Thyroid gland (tissue), 4 donors: ENCODE results near the gene RHBDF2. TPM values are rescaled to one million over a fixed set of nuclear protein-coding genes. Genes with fewer than 3 reads are reported as not detected.

ENCODE experiments used
- DNase-seq, 2 donors: peaks; one replicate each; pipeline ENCODE4 v3.0.0-alpha.2; 2019
- H3K27ac ChIP-seq, 3 donors: fragments of 200-600 bp; sonication (generic); 1 replicate in 2 of 3; 2 replicates in 1 of 3; pipeline ENCODE4 v1.5.1; 2016 to 2019; ENCODE audit warnings: mild to moderate bottlenecking in 1 of 3, moderate library complexity in 1 of 3
- H3K27me3 ChIP-seq: fragments of 200-600 bp; sonication (generic); one replicate; pipeline ENCODE4 v1.5.1; 2019
- H3K36me3 ChIP-seq, 2 donors: fragments of 200-600 bp; sonication (generic); one replicate each; pipeline ENCODE4 v1.5.1; 2016 to 2019
- H3K4me1 ChIP-seq, 2 donors: fragments of 200-600 bp; sonication (generic); one replicate each; pipeline ENCODE4 v1.5.1; 2017 to 2019
- H3K4me3 ChIP-seq, 3 donors: fragments of 200-600 bp; sonication (generic); replicated peaks in 1 of 3; 1 replicate in 2 of 3; 2 replicates in 1 of 3; pipeline ENCODE4 v1.5.1; 2016; ENCODE audit warnings: mild to moderate bottlenecking in 1 of 3
- H3K9me3 ChIP-seq: fragments of 200-600 bp; sonication (generic); one replicate; pipeline ENCODE4 v1.5.1; 2017
- POLR2A ChIP-seq, 2 donors: fragments of 450-650 bp; IDR thresholded peaks; one replicate each; pipeline ENCODE4 v1.6.1; 2017; ENCODE audit warnings: antibody characterized with exemption in 2 of 2, mild to moderate bottlenecking in 2 of 2, moderate library complexity in 1 of 2
- WGBS, 2 donors: methylation state at CpG; one replicate each; pipeline ENCODE4 v1.1.5; 2017; 5-methylcytosine and 5-hydroxymethylcytosine counted together
- intact Hi-C: fragments of 100-400 bp; cut with DNase I; formaldehyde crosslinking; loops from one replicate; pipeline ENCODE4 v1.15.1; 2023
- total RNA-seq, 4 donors: library from RNA; depleted of rRNA; stranded (reverse); fragments of >200 nt; gene quantifications; one replicate each; pipeline ENCODE4 v1.2.3, GENCODE V29; 2016
- TF ChIP-seq, protein P1 (sequence below), 6 experiments: fragments of 200-600 bp in 3 of 6; fragments of 450-650 bp in 3 of 6; sonication (generic) in 3 of 6; IDR thresholded peaks; one replicate each; pipeline ENCODE4 v1.5.1; 2016 to 2019; ENCODE audit warnings: antibody characterized with exemption in 6 of 6, mild to moderate bottlenecking in 2 of 6, inconsistent platforms in 1 of 6, moderate library complexity in 1 of 6

RHBDF2 gene
- total RNA-seq, 4 donors from 2014 or later, result 16.4 to 31.1 (median 22.1) TPM

DNA sequence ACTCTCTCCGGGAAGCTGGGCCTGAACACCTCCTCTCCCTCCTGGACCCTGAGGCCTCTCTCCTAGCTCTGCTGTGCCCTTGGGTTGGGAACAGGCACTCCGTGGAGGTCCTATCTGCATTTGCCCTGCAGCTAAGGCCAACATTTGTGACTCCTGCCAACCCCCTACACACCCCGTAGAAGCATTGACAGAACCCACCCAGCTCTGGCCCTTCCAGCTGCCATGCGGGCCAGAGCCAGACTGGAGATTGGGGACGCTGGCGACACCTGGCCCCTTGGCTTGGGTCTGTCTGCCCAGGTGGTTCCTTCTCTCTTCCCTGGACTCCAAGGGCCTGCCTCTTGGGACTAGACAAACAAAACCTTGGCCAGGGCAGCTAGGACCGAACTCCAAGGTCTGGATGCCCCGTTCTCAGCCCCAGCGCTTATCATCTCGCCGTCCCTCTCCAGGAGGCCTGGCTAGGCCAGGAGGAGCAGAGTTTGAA lies 644 bp upstream of the RHBDF2 start:
- TF ChIP-seq, protein P1, sequence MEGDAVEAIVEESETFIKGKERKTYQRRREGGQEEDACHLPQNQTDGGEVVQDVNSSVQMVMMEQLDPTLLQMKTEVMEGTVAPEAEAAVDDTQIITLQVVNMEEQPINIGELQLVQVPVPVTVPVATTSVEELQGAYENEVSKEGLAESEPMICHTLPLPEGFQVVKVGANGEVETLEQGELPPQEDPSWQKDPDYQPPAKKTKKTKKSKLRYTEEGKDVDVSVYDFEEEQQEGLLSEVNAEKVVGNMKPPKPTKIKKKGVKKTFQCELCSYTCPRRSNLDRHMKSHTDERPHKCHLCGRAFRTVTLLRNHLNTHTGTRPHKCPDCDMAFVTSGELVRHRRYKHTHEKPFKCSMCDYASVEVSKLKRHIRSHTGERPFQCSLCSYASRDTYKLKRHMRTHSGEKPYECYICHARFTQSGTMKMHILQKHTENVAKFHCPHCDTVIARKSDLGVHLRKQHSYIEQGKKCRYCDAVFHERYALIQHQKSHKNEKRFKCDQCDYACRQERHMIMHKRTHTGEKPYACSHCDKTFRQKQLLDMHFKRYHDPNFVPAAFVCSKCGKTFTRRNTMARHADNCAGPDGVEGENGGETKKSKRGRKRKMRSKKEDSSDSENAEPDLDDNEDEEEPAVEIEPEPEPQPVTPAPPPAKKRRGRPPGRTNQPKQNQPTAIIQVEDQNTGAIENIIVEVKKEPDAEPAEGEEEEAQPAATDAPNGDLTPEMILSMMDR (IDR thresholded peaks at IDR 0.05), result no peak
- TF ChIP-seq POLR2A (IDR thresholded peaks at IDR 0.05), result no peak
- H3K4me1 ChIP-seq, result peaks cover 39 to 47% of the 10 kb centered on the region in 2 donors
- H3K4me3 ChIP-seq, result peak overlapping the region in 1 of 3 donors; percentile 72
- intact Hi-C loops, result no loop called here
- no peaks in the 10 kb centered on the region for H3K27me3 ChIP-seq
- H3K9me3 ChIP-seq, result no peaks in the 10 kb centered on the region
- WGBS, 2 donors, result 54 to 58% methylated on average over 3 to 11 of the region's 11 CpGs
- no peaks in the 10 kb centered on the region for H3K36me3 ChIP-seq
- DNase-seq, result peak; percentile 33 to 37
- peak overlapping the region; percentile 68 to 88 (median 72) for H3K27ac ChIP-seq

DNA sequence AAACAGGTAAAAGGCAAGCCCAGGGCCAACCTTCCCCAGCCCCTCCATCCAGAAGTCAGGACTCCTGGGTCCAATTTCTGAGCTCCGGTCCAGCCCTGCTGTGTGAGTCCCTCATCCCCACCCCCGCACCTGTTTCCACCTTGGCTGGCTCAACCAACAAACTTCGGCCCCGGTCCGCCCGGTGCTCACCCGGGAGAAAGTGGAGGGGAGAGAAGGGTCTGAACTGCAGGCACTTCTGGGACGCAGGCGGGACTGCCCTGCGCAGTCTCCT lies 541 bp downstream of the RHBDF2 start:
- H3K4me1 ChIP-seq, result peaks cover 39 to 47% of the 10 kb centered on the region in 2 donors
- no peaks in the 10 kb centered on the region for H3K9me3 ChIP-seq
- H3K27me3 ChIP-seq, result no peaks in the 10 kb centered on the region
- H3K36me3 ChIP-seq, result no peaks in the 10 kb centered on the region
- intact Hi-C loops, result no loop called here
- TF ChIP-seq, protein P1 (IDR thresholded peaks at IDR 0.05), result no peak
- no peak for TF ChIP-seq POLR2A (IDR thresholded peaks at IDR 0.05)
- peak overlapping the region; percentile 38 to 88 (median 85) for H3K27ac ChIP-seq
- DNase-seq, result no peak
- WGBS, 2 donors, result 6 to 19% methylated on average over 10 of the region's 10 CpGs
- H3K4me3 ChIP-seq, result peak overlapping the region; percentile 17 to 72 (median 24)

DNA sequence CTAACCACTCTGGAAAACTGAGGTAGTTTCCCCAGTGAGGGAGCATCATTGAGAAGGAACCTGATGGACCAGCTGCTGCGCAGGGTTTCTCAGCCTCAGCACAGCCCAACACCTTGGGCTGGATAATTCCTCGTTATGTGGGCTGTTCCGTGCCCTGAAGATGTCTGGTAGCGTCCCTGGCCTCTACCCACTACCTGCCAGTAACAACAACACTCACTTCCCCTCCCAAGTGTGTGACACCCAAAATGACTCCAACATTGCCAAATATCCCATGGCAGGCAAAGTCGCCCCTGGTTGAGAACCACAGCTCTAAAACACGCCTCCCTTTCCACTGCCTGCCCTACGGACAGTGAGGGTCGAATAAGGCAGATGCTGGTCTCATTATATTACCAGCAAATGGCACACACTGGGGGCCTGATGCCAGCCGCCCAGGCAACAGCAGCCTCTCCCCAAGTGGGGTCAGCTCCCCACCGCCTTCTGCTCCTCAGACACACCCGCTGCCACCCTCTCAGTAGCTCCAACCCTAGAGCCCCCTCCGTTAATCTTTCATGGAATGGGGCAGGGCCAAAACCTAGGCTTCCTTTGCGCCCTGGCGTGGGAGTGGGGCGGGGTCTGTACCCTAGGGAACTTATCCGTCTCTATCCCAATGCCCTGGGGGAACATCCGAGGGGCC lies 1.0 kb downstream of the RHBDF2 start:
- H3K4me1 ChIP-seq, result peaks cover 39 to 47% of the 10 kb centered on the region in 2 donors
- H3K36me3 ChIP-seq, result no peaks in the 10 kb centered on the region
- DNase-seq, result peak in 1 of 2 donors; percentile 28
- peak overlapping the region; percentile 38 to 88 (median 85) for H3K27ac ChIP-seq
- H3K27me3 ChIP-seq, result no peaks in the 10 kb centered on the region
- WGBS, 2 donors, result 61 to 69% methylated on average over 14 to 17 of the region's 17 CpGs
- peak overlapping the region in 1 of 3 donors; percentile 72 for H3K4me3 ChIP-seq
- no peak for TF ChIP-seq POLR2A (IDR thresholded peaks at IDR 0.05)
- TF ChIP-seq, protein P1 (IDR thresholded peaks at IDR 0.05), result no peak
- intact Hi-C loops, result no loop called here
- no peaks in the 10 kb centered on the region for H3K9me3 ChIP-seq

DNA sequence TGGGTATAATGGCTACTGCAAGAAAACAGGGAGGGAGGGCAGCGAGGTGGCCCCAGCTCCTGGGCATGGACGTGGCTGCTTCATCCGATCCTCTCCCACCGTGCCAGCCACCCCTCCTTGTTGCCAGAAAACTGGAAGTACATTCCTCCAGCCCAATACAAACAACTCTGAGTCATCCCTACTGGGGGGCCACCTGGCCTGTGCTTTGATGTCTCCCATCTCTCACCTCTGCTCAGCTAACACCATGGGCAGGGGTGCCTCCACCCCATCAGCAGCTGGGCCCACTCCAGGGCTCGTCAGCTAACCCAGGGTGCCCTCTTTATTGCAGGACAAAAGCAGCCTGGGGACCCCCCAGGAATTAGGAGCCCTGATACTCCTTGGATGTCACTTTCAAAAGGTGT lies 2.0 kb downstream of the RHBDF2 start:
- H3K27me3 ChIP-seq, result no peaks in the 10 kb centered on the region
- intact Hi-C loops, result loop anchor here (5.0 kb wide), 1 partner anchor 92 kb away; no protein-coding TSS in a partner anchor
- 46 to 61% methylated on average over 5 of the region's 5 CpGs for WGBS, 2 donors

DNA sequence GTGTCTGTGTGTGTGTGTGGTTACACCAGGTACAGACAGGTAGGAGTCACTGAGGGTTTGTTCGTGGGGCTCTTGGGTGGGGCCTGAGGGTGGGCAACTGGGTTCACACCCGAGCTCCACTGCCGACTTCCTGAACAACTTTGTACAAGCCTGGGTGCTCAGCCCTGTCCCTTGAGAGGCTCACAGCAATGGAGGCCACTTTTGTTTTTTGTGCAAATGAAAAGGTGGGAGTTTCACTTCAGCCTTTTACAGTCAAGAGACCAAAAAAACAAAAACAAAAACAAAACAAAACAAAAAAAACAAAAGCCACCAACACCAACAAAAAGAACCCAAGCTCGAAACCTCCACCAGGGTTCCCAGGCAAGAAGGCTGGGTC lies 2.4 kb downstream of the RHBDF2 start:
- Histone ChIP-seq H3K4me3 (no peak overlapping the region), H3K36me3 (no peaks in the 10 kb centered on the region), H3K27ac (peak overlapping the region; percentile 80 to 88 (median 85)), H3K27me3 (no peaks in the 10 kb centered on the region), H3K4me1 (peaks cover 40 to 53% of the 10 kb centered on the region in 2 donors), H3K9me3 (no peaks in the 10 kb centered on the region)
- intact Hi-C loops, result loop anchor here (5.0 kb wide), 1 partner anchor 92 kb away; no protein-coding TSS in a partner anchor
- no peak for DNase-seq
- WGBS, 2 donors, result 38% methylated on average over 4 of the region's 4 CpGs
- TF ChIP-seq, protein P1 (IDR thresholded peaks at IDR 0.05), result no peak
- no peak for TF ChIP-seq POLR2A (IDR thresholded peaks at IDR 0.05)

More for the DNA sequence above, 2.0 kb downstream of the RHBDF2 start:
- Histone ChIP-seq H3K36me3 (no peaks in the 10 kb centered on the region), H3K27ac (peak overlapping the region; percentile 38 to 88 (median 85)), H3K4me3 (no peak overlapping the region), H3K4me1 (peaks cover 39 to 49% of the 10 kb centered on the region in 2 donors), H3K9me3 (no peaks in the 10 kb centered on the region)
- TF ChIP-seq, protein P1 (IDR thresholded peaks at IDR 0.05), result no peak
- TF ChIP-seq POLR2A (IDR thresholded peaks at IDR 0.05), result no peak
- peak; percentile 44 to 49 for DNase-seq
